GM12873 (cell line): ENCODE data around the gene ZNF273.

Experiments used
- CTCF ChIP-seq: IDR thresholded peaks from 2 replicates; pipeline ENCODE4 v1.5.1; 2012; ENCODE audit warnings: low read depth, mild to moderate bottlenecking, moderate library complexity, low read length, control low read depth; ENCODE audit not compliant: insufficient read depth; ENCODE audit errors: missing control alignments

The ZNF273 gene

GRCh38 chr7:64938540-64938939, 35.5 kb downstream of the ZNF273 start:
- no peak for TF ChIP-seq CTCF

GRCh38 chr7:64945503-64946175, 42.6 kb downstream of the ZNF273 start:
- no peak for TF ChIP-seq CTCF

GRCh38 chr7:64946772-64947171, 43.7 kb downstream of the ZNF273 start:
- TF ChIP-seq CTCF = peak; percentile 6

GRCh38 chr7:64947252-64948000, 44.4 kb downstream of the ZNF273 start:
- no peak for TF ChIP-seq CTCF

- TF ChIP-seq CTCF = peak; percentile 73
Measured at GRCh38 chr7:64951250-64951848, 48.3 kb downstream of the ZNF273 start.

- no peak for TF ChIP-seq CTCF
Measured at GRCh38 chr7:64959072-64959747, 56.1 kb downstream of the ZNF273 start.

GRCh38 chr7:64965594-64965993, 62.5 kb downstream of the ZNF273 start:
- TF ChIP-seq CTCF = no peak
